Measurements from ENCODE around the gene SPON1. TPM values are rescaled to one million over a fixed set of nuclear protein-coding genes. Genes with fewer than 3 reads are reported as not detected.
"Not testable (repeated sequence)": the region's sequence is repeated elsewhere in the genome, so short reads cannot be mapped to it uniquely, and the experiment has no call there.

The SPON1 gene
- total RNA-seq, 2 donors from 2014 or later = 0.19 TPM; not detected in 1

DNA sequence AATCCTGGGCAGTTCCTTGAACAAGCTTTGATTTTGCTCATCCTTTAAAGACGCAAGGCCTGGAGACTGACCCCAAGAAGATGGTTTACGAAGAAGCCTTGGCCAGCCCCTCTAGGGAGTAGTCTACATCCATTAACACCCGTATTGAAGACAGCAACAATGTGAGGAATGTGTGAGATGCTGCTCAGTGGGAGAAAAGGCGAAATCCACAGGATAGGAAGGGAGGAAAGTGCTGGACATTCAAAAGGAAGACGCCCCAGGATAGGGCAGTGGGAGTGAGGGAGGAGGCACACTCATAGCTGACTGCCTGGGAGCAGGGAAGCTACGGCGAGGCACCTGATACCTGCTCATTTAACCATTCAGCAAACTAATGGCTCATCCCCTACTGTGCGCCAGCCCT lies 282.4 kb downstream of the SPON1 start:
- no peaks in the 10 kb centered on the region for H3K9me3 Mint-ChIP-seq
- DNase-seq (ENCODE audit: low spot score in 2 of 2) = no peak
- H3K36me3 Mint-ChIP-seq = no peaks in the 10 kb centered on the region
- H3K27ac Mint-ChIP-seq = no peak overlapping the region
- ATAC-seq = no peak

DNA sequence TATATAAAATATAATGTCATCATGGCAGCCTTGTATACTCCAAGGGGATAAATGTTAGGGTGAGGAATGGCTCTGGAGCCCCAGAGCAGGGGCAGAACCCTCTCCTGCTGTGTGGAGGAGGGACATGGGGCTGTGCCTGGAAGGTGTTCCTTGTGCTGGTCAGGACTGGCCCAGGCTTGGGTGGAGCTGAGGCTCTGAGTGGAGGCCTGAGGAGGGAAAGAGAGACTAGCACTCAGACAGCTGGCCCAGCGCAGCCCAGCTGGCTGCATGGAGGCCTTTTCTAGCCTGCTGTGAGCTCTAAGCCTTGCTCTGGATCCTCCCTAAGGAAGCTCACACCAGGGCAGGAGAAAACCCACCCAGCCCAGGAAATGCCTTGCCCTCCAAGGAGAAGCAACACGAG lies 282.9 kb downstream of the SPON1 start:
- Mint-ChIP-seq H3K36me3 (no peaks in the 10 kb centered on the region), H3K27ac (no peak overlapping the region), H3K9me3 (no peaks in the 10 kb centered on the region)
- ATAC-seq (no peak), DNase-seq (ENCODE audit: low spot score in 2 of 2) (no peak)

DNA sequence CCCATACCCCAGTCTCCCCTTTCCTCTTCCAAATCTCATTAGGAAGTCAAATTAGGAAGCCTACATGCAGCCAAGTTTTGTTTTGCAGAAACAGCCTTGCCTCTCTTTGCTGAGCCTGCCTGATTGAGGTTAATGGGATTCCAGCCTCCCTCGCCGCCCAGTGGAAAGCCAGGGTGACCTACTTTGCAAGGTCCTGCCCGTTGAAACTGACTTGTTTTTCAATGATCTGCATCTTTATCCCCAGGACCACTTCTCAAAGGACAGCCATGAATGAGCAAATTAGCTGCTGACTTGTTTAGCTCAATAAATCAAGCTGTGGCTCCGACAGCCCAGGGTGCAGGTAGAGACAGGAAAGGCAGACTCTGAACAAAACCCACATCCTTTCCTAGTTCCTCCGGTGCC lies 286.1 kb downstream of the SPON1 start:
- H3K9me3 Mint-ChIP-seq = no peaks in the 10 kb centered on the region
- DNase-seq (ENCODE audit: low spot score in 2 of 2) = no peak
- ATAC-seq = no peak
- no peaks in the 10 kb centered on the region for H3K36me3 Mint-ChIP-seq
- no peak overlapping the region for H3K27ac Mint-ChIP-seq

DNA sequence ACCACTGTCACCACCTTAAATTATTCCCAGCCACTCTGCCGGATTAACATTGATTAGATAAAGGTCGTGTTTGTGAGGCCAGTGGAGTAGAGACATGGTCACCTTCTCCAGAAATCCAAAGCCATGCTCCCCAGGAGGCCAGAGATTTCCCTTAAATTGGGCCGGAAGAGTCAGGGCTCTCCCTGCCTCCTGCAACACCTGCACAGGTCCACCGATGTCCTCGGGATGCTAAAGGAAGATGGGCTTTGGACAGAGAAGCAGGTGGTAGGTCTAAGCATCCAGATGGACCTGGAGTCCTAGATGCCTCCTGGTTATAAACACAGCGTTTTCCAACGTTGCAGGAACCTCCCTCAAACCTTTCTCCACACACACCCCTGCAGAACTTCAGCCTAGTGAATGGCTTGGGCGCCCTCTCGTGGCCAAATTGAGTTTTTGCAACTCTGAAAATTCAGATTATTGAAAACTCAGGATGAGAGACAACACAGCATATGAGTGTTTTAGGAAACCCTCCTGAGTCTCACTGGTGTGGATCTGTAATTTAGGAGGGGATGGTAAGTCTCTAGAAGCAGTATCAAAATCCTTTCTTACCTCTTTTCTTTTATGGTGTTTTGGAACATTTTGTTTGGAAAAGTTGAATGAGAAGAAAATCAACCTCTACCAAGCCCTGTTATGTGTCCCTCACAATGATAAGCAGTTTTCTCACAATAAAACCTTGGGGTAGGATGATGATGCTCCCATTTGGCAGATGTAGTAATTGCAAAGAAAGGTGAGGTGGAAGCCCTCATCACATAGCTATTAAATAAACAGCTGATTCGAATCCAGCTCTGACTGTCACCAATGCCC lies 286.8 kb downstream of the SPON1 start:
- H3K36me3 Mint-ChIP-seq = no peaks in the 10 kb centered on the region

DNA sequence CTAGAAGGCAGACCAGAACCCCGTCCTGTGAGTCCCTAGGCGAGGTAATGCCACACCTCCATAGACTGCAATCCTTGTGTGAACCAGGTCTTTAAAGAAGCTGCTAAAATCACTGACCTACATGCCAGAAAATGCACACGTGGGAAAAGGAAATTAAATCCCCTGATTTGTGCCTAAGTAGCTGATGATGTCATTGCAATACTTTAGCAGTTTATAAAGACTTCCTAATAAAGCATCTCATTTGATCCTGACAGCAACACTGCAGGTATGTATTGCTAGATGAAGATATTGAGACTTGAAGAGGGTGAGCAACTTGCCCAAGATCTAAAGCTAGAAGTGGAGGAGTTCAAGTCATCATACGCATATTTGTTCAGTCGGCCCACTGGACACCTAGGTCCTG lies 289.2 kb downstream of the SPON1 start:
- DNase-seq (ENCODE audit: low spot score in 2 of 2) = no peak
- no peak overlapping the region for H3K27ac Mint-ChIP-seq
- no peaks in the 10 kb centered on the region for H3K9me3 Mint-ChIP-seq
- no peaks in the 10 kb centered on the region for H3K36me3 Mint-ChIP-seq
- ATAC-seq = no peak

More for the DNA sequence above, 286.8 kb downstream of the SPON1 start:
- DNase-seq (ENCODE audit: low spot score in 2 of 2) (peak in 1 of 2 donors; percentile 69), ATAC-seq (peak; percentile 51 to 57)
- Mint-ChIP-seq H3K27ac (no peak overlapping the region), H3K9me3 (no peaks in the 10 kb centered on the region)

DNA sequence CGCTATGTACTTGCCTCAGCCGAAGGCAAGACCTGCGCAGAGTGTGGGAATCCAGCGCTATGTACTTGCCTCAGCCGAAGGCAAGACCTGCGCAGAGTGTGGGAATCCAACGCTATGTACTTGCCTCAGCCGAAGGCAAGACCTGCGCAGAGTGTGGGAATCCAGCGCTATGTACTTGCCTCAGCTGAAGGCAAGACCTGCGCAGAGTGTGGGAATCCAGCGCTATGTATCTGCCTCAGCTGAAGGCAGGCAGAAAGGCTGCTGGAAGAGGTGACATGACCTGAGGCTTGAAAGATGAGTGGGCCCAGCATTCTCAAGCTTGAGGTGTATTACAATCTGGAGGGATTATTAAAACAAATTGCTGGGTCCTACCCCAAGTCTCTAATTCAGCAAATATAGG lies 290.0 kb downstream of the SPON1 start:
- ATAC-seq; H3K27ac Mint-ChIP-seq; H3K36me3 Mint-ChIP-seq; H3K9me3 Mint-ChIP-seq; DNase-seq (ENCODE audit: low spot score in 2 of 2): not testable (repeated sequence)

DNA sequence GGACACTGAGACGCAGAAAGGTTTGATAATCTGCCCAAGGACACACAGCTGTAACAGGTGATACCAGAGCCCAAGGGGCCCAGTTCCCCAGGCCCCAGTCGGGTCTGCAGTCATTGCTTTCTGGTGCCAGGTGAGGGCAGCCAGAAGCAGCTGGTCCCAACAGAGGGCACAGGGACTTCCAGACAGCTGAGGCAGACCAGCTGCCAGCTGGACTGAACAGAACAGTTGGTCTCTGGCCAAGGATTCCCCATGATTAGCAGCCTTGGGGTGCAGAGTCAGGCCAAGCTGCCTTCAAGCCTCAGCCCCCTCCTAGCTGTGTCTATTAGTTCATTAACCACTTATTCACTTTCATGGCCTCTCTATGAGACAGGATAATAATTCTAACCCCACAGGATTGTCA lies 290.9 kb downstream of the SPON1 start:
- no peak for DNase-seq (ENCODE audit: low spot score in 2 of 2)
- Mint-ChIP-seq H3K9me3 (no peaks in the 10 kb centered on the region), H3K27ac (no peak overlapping the region), H3K36me3 (no peaks in the 10 kb centered on the region)
- ATAC-seq = no peak

DNA sequence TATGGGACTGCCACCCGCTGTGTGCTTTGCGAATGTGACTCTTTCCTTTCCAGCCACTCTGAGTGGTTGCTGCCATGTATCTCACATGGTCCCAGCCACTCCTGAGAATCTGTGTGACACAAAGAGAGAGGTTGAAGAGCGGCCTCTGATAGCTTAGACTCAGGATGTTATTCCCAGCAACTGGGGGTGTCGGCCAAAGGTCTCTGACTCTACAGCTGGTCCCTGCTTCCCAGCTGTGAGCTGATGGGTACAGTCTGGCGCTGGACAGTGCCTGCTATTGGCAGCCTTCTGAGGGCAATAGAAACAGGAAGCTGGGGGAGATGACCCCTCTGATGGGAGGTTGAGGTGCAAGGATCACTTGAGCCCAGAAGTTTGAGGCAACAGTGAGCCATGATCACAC lies 291.3 kb downstream of the SPON1 start:
- Mint-ChIP-seq H3K36me3 (no peaks in the 10 kb centered on the region), H3K27ac (no peak overlapping the region), H3K9me3 (no peaks in the 10 kb centered on the region)
- ATAC-seq (no peak), DNase-seq (ENCODE audit: low spot score in 2 of 2) (no peak)

DNA sequence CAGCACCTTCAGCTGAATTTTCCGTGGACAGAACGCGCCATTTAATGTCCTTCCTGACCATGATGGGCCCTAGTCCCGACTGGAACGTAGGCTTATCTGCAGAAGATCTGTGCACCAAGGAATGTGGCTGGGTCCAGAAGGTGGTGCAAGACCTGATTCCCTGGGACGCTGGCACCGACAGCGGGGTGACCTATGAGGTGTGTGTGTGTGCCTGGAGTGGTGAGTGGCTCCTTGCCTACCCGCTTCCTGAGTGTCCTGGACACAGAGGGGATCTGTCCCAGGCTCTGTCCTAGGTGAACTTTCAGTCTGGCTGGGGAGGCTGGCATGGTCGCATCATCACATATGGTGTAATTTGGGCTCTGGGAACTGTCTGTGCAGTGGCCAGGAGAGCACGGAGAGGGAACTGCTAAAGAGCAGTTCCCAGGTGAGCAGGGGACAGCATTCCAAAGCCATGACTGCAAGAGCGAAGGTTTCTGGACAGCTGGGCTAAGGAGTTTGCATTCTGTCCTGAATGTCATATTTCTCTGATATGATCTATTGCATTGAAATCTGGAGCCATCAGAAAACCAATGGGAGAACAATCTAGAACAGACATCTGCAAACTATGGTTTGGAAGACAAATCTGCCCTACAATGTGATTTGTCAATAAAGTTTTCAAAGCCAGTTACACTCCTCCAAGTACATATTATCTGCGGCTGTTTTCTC lies 292.2 kb downstream of the SPON1 start:
- H3K36me3 Mint-ChIP-seq = no peaks in the 10 kb centered on the region
- no peak overlapping the region for H3K27ac Mint-ChIP-seq
- no peak for DNase-seq (ENCODE audit: low spot score in 2 of 2)
- no peak for ATAC-seq
- no peaks in the 10 kb centered on the region for H3K9me3 Mint-ChIP-seq

DNA sequence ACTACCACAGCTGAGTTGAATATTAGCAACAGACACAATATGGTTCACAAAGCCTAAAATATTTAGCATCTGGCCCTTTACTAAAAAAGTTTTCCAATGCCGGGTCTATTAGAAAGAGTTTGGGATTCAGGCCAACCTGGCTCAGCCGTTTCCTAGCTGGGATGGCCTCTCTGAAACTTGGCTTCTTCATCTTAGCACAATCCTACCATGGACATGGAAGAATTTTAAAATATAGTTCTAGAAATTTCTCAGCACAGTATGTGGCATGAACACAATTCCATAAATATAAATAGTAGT lies 292.7 kb downstream of the SPON1 start:
- ATAC-seq (no peak), DNase-seq (ENCODE audit: low spot score in 2 of 2) (no peak)
- Mint-ChIP-seq H3K9me3 (no peaks in the 10 kb centered on the region), H3K36me3 (no peaks in the 10 kb centered on the region), H3K27ac (no peak overlapping the region)

DNA sequence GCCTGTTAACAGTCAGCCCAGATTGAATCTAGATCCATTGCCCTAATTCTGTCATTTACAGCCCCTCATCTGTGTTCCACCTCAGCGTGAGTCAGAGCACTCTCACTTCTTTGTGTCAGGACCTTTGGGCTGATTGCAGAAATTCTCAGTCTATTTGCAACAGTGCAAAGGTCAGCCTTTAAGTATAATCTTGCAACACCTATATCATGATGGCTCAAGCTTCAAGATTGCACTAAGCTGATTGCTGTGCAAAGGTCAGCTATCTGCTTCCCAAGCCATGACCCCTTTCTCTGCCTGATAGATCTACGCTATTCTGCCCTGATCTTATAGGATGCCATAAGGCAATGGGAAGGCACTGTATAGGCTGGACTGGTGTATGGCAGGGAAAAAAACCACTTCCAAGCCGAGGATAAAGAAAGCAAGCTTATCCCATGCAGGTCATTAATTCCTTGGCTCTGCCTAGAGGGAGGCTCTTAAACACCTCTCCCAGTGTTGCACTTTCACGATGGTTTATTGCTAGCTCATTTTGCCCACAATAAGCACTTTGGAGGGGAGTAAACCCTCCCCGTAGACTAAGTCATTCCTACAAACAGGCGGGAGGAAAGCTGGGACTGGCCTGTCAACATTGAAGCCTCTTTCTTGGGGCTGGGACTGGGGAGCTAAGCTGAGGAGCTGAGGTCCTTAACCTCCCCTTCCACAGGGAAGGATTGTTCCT lies 295.9 kb downstream of the SPON1 start:
- Mint-ChIP-seq H3K27ac (no peak overlapping the region), H3K9me3 (no peaks in the 10 kb centered on the region), H3K36me3 (peaks cover 0 to 5% of the 10 kb centered on the region in 2 donors)
- ATAC-seq (peak in 1 of 2 donors; percentile 26), DNase-seq (ENCODE audit: low spot score in 2 of 2) (no peak)

DNA sequence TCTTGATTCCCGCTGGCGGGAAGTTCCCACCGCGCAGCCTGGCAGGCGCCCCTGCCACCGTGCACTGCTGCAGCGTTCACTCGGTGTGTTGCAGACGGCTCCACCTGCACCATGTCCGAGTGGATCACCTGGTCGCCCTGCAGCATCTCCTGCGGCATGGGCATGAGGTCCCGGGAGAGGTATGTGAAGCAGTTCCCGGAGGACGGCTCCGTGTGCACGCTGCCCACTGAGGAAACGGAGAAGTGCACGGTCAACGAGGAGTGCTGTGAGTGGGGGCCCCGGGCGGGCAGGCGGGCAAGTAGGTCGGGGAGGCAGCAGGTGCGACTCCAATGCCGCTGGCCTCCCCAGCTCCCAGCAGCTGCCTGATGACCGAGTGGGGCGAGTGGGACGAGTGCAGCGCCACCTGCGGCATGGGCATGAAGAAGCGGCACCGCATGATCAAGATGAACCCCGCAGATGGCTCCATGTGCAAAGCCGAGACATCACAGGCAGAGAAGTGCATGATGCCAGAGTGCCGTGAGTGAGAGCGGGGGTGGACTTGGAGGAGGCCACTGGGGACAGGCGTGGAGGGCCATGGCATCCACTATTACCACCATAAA lies 296.8 kb downstream of the SPON1 start:
- Mint-ChIP-seq H3K36me3 (peaks cover 0 to 5% of the 10 kb centered on the region in 2 donors), H3K27ac (no peak overlapping the region), H3K9me3 (no peaks in the 10 kb centered on the region)
- ATAC-seq (peak in 1 of 2 donors; percentile 3), DNase-seq (ENCODE audit: low spot score in 2 of 2) (no peak)

DNA sequence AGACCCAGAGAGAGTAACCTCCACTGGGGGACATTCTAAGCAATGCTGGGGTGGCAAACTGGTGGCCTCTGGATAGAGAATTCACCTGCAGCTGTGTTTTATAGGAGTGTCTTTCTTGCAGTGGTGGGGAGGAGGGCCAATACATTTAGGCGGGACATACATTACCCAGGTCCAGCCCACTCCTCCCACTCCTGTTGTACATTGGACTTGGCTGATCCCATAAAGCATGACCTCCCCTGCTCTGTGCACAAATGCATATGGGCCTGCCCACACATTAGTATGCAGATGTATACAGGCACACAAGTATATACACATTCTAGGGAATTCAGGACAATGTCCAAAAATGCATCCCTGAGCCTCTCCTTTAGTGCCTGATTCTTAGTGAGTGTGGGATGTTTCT lies 297.4 kb downstream of the SPON1 start:
- peaks cover 0 to 4% of the 10 kb centered on the region in 2 donors for H3K9me3 Mint-ChIP-seq
- ATAC-seq = peak in 1 of 2 donors; percentile 7
- no peak overlapping the region for H3K27ac Mint-ChIP-seq
- DNase-seq (ENCODE audit: low spot score in 2 of 2) = no peak
- peaks cover 5 to 6% of the 10 kb centered on the region in 2 donors for H3K36me3 Mint-ChIP-seq

DNA sequence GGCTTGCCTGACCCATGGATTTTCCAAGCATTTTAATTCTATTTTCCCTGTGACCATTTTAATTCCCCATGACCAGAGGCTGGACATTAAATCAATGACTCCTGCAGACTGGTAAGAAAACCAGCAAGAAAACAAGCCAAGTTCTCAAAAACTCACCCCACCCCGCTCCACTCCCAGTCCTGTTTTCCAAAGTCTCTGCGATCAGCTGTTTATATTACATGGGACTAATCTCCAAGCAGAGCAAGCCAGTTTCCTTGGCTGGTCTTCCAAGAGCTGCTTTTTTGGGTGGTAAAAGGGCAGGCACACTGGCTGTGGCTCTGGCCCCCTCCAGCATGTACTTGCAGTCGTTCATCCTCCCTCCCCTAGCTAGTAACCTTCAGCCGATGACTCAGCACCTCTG lies 298.5 kb downstream of the SPON1 start:
- peaks cover 0 to 4% of the 10 kb centered on the region in 2 donors for H3K9me3 Mint-ChIP-seq

DNA sequence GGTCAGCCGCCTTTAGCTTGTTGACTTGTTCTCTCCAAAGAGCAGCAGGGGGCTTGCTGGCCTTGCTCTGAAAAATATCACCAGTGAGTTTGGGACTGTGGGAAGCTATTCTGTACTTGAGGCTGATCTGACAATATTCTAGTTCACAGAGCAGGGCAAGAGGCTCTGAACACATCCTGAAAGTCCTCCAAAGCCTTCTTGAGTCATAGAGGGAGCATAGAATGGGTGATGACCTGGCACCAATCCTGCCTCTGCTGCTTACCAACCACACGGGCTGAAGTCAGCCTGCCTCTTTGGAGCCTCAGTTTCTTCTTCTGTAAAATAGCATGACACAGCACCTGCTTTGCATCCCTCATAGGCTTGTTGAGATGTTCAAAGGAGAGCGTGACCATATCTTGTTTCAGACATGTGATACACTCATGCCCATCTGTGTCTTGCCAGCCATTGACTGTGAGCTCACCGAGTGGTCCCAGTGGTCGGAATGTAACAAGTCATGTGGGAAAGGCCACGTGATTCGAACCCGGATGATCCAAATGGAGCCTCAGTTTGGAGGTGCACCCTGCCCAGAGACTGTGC lies 299.8 kb downstream of the SPON1 start:
- H3K36me3 Mint-ChIP-seq = peaks cover 10 to 13% of the 10 kb centered on the region in 2 donors
- peak overlapping the region in 1 of 2 donors; percentile 77 for H3K27ac Mint-ChIP-seq
- H3K9me3 Mint-ChIP-seq = peaks cover 0 to 4% of the 10 kb centered on the region in 2 donors
- DNase-seq (ENCODE audit: low spot score in 2 of 2) (no peak), ATAC-seq (no peak)

More for the DNA sequence above, 298.5 kb downstream of the SPON1 start:
- Mint-ChIP-seq H3K27ac (no peak overlapping the region), H3K36me3 (peaks cover 10 to 13% of the 10 kb centered on the region in 2 donors)
- no peak for DNase-seq (ENCODE audit: low spot score in 2 of 2)
- ATAC-seq = no peak

DNA sequence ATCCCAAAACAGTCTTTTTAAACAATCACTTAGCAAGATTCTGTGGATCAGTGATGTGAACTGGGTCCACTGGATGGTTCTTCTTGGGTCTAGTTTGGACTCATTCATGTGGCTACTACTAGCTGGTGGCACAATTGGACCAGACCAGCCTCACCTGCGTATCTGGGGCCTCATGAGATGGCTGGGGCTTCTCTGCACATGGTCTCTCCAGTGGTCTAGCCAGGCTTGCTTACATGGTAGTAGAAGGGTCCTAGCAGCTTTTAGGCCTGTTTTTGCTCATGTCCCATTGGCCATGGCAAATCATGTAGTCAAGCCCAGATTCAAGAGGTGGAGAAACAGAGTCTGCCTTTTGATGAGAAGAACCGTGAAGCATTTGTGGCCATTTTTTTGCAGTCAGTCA lies 302.4 kb downstream of the SPON1 start:
- no peak overlapping the region for H3K27ac Mint-ChIP-seq
- ATAC-seq = no peak
- H3K9me3 Mint-ChIP-seq = peaks cover 0 to 4% of the 10 kb centered on the region in 2 donors

More for the DNA sequence above, 302.4 kb downstream of the SPON1 start:
- no peak for DNase-seq (ENCODE audit: low spot score in 2 of 2)
- H3K36me3 Mint-ChIP-seq = peaks cover 10 to 13% of the 10 kb centered on the region in 2 donors

Data from activated naive CD4-positive, alpha-beta T cell treated with anti-CD3 and anti-CD28 coated beads, Interleukin-2, amount 50 U/mL, for 72 hours (primary cell).